Endothelial cell (in vitro differentiated cells): ENCODE results near the gene CXCL10. TPM values are rescaled to one million over a fixed set of nuclear protein-coding genes. Genes with fewer than 3 reads are reported as not detected.

Experiments
- DNase-seq: peaks from one replicate; pipeline ENCODE4 v3.0.0; 2021; ENCODE audit warnings: low spot score
- H3K27ac Mint-ChIP-seq: one replicate; pipeline ENCODE4 v1.8.0; 2021; ENCODE audit warnings: mixed read lengths, inconsistent platforms; ENCODE audit not compliant: unreplicated experiment
- H3K27me3 Mint-ChIP-seq: one replicate; pipeline ENCODE4 v1.8.0; 2021; ENCODE audit warnings: mild to moderate bottlenecking, moderate library complexity, mixed read lengths, inconsistent platforms; ENCODE audit not compliant: unreplicated experiment
- H3K36me3 Mint-ChIP-seq: one replicate; pipeline ENCODE4 v1.8.0; 2021; ENCODE audit warnings: mild to moderate bottlenecking, low read depth, mixed read lengths, inconsistent platforms; ENCODE audit not compliant: unreplicated experiment
- H3K4me1 Mint-ChIP-seq: one replicate; pipeline ENCODE4 v1.8.0; 2021; ENCODE audit warnings: mild to moderate bottlenecking, mixed read lengths, inconsistent platforms; ENCODE audit not compliant: unreplicated experiment
- H3K4me3 Mint-ChIP-seq: one replicate; pipeline ENCODE4 v1.8.0; 2021; ENCODE audit warnings: mild to moderate bottlenecking, mixed read lengths, inconsistent platforms; ENCODE audit not compliant: unreplicated experiment
- H3K9me3 Mint-ChIP-seq: one replicate; pipeline ENCODE4 v1.8.0; 2021; ENCODE audit warnings: mixed read lengths, inconsistent platforms; ENCODE audit not compliant: unreplicated experiment
- total RNA-seq: library from RNA; stranded (reverse); fragmentation: NEBNext Ultra II Directional; extraction: Animal tissue kit (Norgen Biotek cat#: 25700); gene quantifications from one replicate; pipeline ENCODE4 v1.2.1, GENCODE V29; 2021; ENCODE audit not compliant: unreplicated experiment
- TF ChIP-seq, protein P1 (sequence below): fragments of 200-600 bp; sonication (generic); IDR thresholded peaks from one replicate; pipeline ENCODE4 v1.5.0; 2021; ENCODE audit warnings: antibody characterized with exemption; ENCODE audit not compliant: unreplicated experiment

CXCL10 gene
- total RNA-seq, 1 donor from 2014 or later: not detected

- TF ChIP-seq, protein P1, sequence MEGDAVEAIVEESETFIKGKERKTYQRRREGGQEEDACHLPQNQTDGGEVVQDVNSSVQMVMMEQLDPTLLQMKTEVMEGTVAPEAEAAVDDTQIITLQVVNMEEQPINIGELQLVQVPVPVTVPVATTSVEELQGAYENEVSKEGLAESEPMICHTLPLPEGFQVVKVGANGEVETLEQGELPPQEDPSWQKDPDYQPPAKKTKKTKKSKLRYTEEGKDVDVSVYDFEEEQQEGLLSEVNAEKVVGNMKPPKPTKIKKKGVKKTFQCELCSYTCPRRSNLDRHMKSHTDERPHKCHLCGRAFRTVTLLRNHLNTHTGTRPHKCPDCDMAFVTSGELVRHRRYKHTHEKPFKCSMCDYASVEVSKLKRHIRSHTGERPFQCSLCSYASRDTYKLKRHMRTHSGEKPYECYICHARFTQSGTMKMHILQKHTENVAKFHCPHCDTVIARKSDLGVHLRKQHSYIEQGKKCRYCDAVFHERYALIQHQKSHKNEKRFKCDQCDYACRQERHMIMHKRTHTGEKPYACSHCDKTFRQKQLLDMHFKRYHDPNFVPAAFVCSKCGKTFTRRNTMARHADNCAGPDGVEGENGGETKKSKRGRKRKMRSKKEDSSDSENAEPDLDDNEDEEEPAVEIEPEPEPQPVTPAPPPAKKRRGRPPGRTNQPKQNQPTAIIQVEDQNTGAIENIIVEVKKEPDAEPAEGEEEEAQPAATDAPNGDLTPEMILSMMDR: no peak
- no peak overlapping the region for H3K4me3 Mint-ChIP-seq
- H3K36me3 Mint-ChIP-seq: no peaks in the 10 kb centered on the region
- H3K4me1 Mint-ChIP-seq: no peaks in the 10 kb centered on the region
- peaks cover 2% of the 10 kb centered on the region for H3K27me3 Mint-ChIP-seq
- H3K27ac Mint-ChIP-seq: no peak overlapping the region
- H3K9me3 Mint-ChIP-seq: no peaks in the 10 kb centered on the region
- DNase-seq: no peak
Observed at GRCh38 chr4:76024065-76024464, 768 bp upstream of the CXCL10 start.

DNA sequence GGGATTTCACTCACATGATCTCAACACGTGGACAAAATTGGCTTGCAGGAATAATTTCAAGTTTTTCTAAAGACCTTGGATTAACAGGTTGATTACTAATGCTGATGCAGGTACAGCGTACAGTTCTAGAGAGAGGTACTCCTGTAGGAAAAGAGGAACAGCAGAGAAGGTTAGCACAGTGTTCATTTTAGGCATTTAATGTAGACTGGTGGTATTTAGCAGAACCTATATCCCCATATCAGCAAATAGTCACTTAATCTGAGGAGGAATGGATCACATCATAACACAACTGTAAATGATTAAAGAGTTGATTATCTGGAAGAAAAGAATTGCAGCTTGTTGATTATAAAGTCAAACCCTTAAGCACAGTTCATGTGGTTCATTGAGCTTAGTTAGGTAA lies 620 bp downstream of the CXCL10 start:
- Mint-ChIP-seq H3K9me3 (no peaks in the 10 kb centered on the region), H3K4me1 (no peaks in the 10 kb centered on the region), H3K4me3 (no peak overlapping the region), H3K27me3 (peaks cover 2% of the 10 kb centered on the region), H3K27ac (no peak overlapping the region), H3K36me3 (no peaks in the 10 kb centered on the region)
- TF ChIP-seq, protein P1: no peak
- no peak for DNase-seq

DNA sequence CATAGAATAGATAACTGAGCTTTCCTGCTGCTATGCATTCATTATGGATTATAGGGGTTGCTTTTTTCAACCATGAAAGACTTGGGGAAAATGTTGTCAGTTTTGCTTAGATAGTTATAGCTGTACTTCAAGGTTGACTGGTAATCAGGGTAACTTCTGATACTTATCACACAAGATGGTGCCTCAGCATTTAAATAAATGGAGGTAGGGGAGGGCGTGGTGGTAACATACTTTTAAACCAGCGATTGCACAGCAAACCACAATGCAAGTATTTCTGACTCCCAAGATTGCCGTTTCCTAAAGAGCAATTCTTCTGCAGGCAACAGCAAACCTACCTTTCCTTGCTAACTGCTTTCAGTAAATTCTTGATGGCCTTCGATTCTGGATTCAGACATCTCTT lies 1.3 kb downstream of the CXCL10 start:
- Mint-ChIP-seq H3K36me3 (no peaks in the 10 kb centered on the region), H3K4me1 (no peaks in the 10 kb centered on the region), H3K9me3 (no peaks in the 10 kb centered on the region), H3K4me3 (no peak overlapping the region), H3K27me3 (peaks cover 2% of the 10 kb centered on the region), H3K27ac (no peak overlapping the region)
- TF ChIP-seq, protein P1: no peak
- DNase-seq: no peak

DNA sequence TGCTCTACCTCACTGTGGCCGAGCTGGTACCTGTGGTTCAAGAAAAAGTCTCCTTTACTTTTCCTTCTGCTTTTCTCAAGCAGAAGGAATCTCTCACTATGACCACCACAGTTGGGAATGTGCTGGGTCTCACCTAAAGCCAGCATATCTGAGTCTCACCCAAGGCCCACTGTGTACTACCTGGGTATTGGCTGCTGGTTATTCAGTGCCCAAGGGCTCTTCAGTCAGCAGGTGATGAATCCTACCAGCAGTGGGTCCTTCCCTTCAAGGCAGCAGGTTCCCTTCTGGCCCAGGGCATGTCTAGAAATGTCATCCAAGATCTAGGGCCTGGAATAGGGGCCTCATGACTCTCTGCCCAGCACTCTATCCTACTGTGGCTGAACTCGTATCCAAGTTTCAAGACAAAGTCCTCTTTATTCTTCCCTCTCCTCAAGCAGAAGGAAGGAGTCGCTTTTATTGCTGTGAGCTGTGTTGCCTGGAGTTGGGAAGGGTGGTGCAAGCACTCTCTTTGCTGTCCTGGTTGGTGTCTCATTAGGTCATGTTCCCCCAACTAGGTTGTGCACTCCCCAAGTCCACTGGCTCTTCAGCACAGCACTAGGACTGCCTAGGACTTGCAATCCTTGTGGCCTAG lies 6.1 kb downstream of the CXCL10 start:
- TF ChIP-seq, protein P1: no peak
- Mint-ChIP-seq H3K4me1 (peaks cover 4% of the 10 kb centered on the region), H3K4me3 (no peak overlapping the region), H3K27me3 (no peaks in the 10 kb centered on the region), H3K27ac (no peak overlapping the region), H3K36me3 (no peaks in the 10 kb centered on the region), H3K9me3 (no peaks in the 10 kb centered on the region)
- no peak for DNase-seq

GRCh38 chr4:76016393-76016792 lies 6.9 kb downstream of the CXCL10 start:
- no peak overlapping the region for H3K27ac Mint-ChIP-seq
- H3K27me3 Mint-ChIP-seq: no peaks in the 10 kb centered on the region
- H3K4me1 Mint-ChIP-seq: peaks cover 9% of the 10 kb centered on the region
- TF ChIP-seq, protein P1: no peak
- H3K9me3 Mint-ChIP-seq: no peaks in the 10 kb centered on the region
- no peaks in the 10 kb centered on the region for H3K36me3 Mint-ChIP-seq
- no peak for DNase-seq
- H3K4me3 Mint-ChIP-seq: no peak overlapping the region
